IMR-90 (cell line): ENCODE measurements around the gene SYNPO2. TPM values are rescaled to one million over a fixed set of nuclear protein-coding genes. Genes with fewer than 3 reads are reported as not detected.

Experiments used
- ATAC-seq: fragments of 200-7000 bp; cut with Tn5 transposase; 2 replicates; pipeline ENCODE4 v1.9.1; 2020; ENCODE audit warnings: low read depth, mild to moderate bottlenecking, moderate library complexity
- BruUV-seq: library from RNA; stranded (reverse); fragments of 400-500 nt; replicated peaks from 2 replicates; lab custom pipeline; 2021; lab: Mats Ljungman, UMichigan
- CTCF ChIA-PET: fragments of 300-600 bp; formaldehyde crosslinking; extraction: SDS; loops from one replicate; lab custom pipeline; 2021; ENCODE audit warnings: antibody characterized with exemption; lab: Yijun Ruan, JAX
- POLR2A ChIA-PET: fragments of 300-600 bp; sonication (Branson Sonifier 250); formaldehyde crosslinking; loops from one replicate; lab custom pipeline; 2022; ENCODE audit warnings: antibody characterized with exemption; ENCODE audit not compliant: unreplicated experiment; lab: Charles Lee
- DNase-seq: peaks from one replicate; pipeline ENCODE4 v3.0.0; 2013
- H2AFZ ChIP-seq: replicated peaks from 2 replicates; pipeline ENCODE3; 2013; ENCODE audit warnings: low read length, mild to moderate bottlenecking; ENCODE audit not compliant: poor library complexity
- H2AK5ac ChIP-seq: 2 replicates; pipeline ENCODE4 v1.6.1; 2013; ENCODE audit warnings: low read depth, low read length, inconsistent platforms
- H2AK9ac ChIP-seq: replicated peaks from 2 replicates; pipeline ENCODE3; 2013; ENCODE audit warnings: mild to moderate bottlenecking, low read depth, low read length, moderate library complexity; ENCODE audit not compliant: poor library complexity
- H2BK120ac ChIP-seq: 2 replicates; pipeline ENCODE4 v1.6.1; 2013; ENCODE audit warnings: low read depth, low read length, inconsistent platforms
- H2BK15ac ChIP-seq: 3 replicates; pipeline ENCODE4 v1.6.1; 2013; ENCODE audit warnings: low read depth, low read length, inconsistent platforms
- H2BK20ac ChIP-seq: 2 replicates; pipeline ENCODE4 v1.6.1; 2013; ENCODE audit warnings: low read depth, mild to moderate bottlenecking, inconsistent platforms, low read length, moderate library complexity
- H2BK5ac ChIP-seq: 2 replicates; pipeline ENCODE4 v1.6.1; 2013; ENCODE audit warnings: mild to moderate bottlenecking, low read depth, low read length, inconsistent platforms; ENCODE audit not compliant: poor library complexity, severe bottlenecking
- H3K14ac ChIP-seq: replicated peaks from 2 replicates; pipeline ENCODE4 v1.6.1; 2013; ENCODE audit warnings: low read depth, low read length, inconsistent platforms
- H3K18ac ChIP-seq: 2 replicates; pipeline ENCODE4 v1.6.1; 2013; ENCODE audit warnings: low read depth, low read length, control low read depth
- H3K23ac ChIP-seq: 2 replicates; pipeline ENCODE4 v1.6.1; 2013; ENCODE audit warnings: low read depth, low read length, inconsistent platforms
- H3K27ac ChIP-seq: 2 replicates; pipeline ENCODE4 v1.5.1; 2013; ENCODE audit warnings: mild to moderate bottlenecking, control low read depth, low read length; ENCODE audit not compliant: insufficient read depth
- H3K27me3 ChIP-seq: 2 replicates; pipeline ENCODE4 v1.6.1; 2013; ENCODE audit warnings: low read length; ENCODE audit not compliant: control insufficient read depth, insufficient read depth
- H3K36me3 ChIP-seq: 2 replicates; pipeline ENCODE4 v1.6.1; 2013; ENCODE audit warnings: low read length, mixed read lengths; ENCODE audit not compliant: control insufficient read depth, insufficient read depth
- H3K4ac ChIP-seq: 2 replicates; pipeline ENCODE4 v1.6.1; 2013; ENCODE audit warnings: low read depth, low read length, inconsistent platforms
- H3K4me1 ChIP-seq: 2 replicates; pipeline ENCODE4 v1.6.1; 2013; ENCODE audit warnings: low read length, mixed read lengths; ENCODE audit not compliant: control insufficient read depth, insufficient read depth
- H3K4me2 ChIP-seq: 2 replicates; pipeline ENCODE4 v1.6.1; 2013; ENCODE audit warnings: low read depth, mild to moderate bottlenecking, control low read depth, low read length, moderate library complexity
- H3K4me3 ChIP-seq: 2 replicates; pipeline ENCODE4 v1.5.1; 2013; ENCODE audit warnings: low read depth, mild to moderate bottlenecking, control low read depth, low read length, moderate library complexity; ENCODE audit not compliant: insufficient read depth
- H3K56ac ChIP-seq: 2 replicates; pipeline ENCODE4 v1.6.1; 2013; ENCODE audit warnings: low read length, inconsistent platforms; ENCODE audit not compliant: insufficient read depth; ENCODE audit errors: extremely low read depth
- H3K79me1 ChIP-seq, 2 experiments: 2 replicates each; pipeline ENCODE4 v1.6.1; 2013; ENCODE audit warnings: low read length in 2 of 2, inconsistent platforms in 1 of 2, low read depth in 1 of 2
- H3K9ac ChIP-seq: 2 replicates; pipeline ENCODE4 v1.6.1; 2013; ENCODE audit warnings: low read depth, low read length, control low read depth
- H3K9me1 ChIP-seq: 2 replicates; pipeline ENCODE4 v1.6.1; 2013; ENCODE audit warnings: low read length, inconsistent platforms; ENCODE audit not compliant: insufficient read depth
- H3K9me3 ChIP-seq: 2 replicates; pipeline ENCODE4 v1.6.1; 2013; ENCODE audit warnings: low read length; ENCODE audit not compliant: control insufficient read depth, insufficient read depth
- H4K20me1 ChIP-seq: 2 replicates; pipeline ENCODE4 v1.6.1; 2013; ENCODE audit warnings: low read length, inconsistent platforms; ENCODE audit not compliant: insufficient read depth
- H4K5ac ChIP-seq: 2 replicates; pipeline ENCODE4 v1.6.1; 2013; ENCODE audit warnings: mild to moderate bottlenecking, low read depth, low read length, control low read depth
- H4K8ac ChIP-seq, 2 experiments: 2 replicates each; pipeline ENCODE4 v1.6.1; 2013; ENCODE audit warnings: low read depth in 2 of 2, low read length in 2 of 2, control low read depth in 1 of 2, inconsistent platforms in 1 of 2
- H4K91ac ChIP-seq: 2 replicates; pipeline ENCODE4 v1.6.1; 2013; ENCODE audit warnings: low read depth, low read length, inconsistent platforms; ENCODE audit not compliant: insufficient read depth
- CEBPB ChIP-seq: IDR thresholded peaks from 2 replicates; pipeline ENCODE4 v1.6.1; 2012; ENCODE audit warnings: low read depth, low read length, improper control_type of control experiment
- CHD1 ChIP-seq: IDR thresholded peaks from 2 replicates; pipeline ENCODE4 v1.6.1; 2012; ENCODE audit warnings: low read depth, low read length, improper control_type of control experiment
- FOS ChIP-seq: fragments of 150-350 bp; IDR thresholded peaks from 2 replicates; pipeline ENCODE4 v1.6.1; 2016; ENCODE audit warnings: low read depth, low read length
- MAFK ChIP-seq: IDR thresholded peaks from 2 replicates; pipeline ENCODE4 v1.6.1; 2012; ENCODE audit warnings: low read depth, low read length, improper control_type of control experiment
- MAZ ChIP-seq: IDR thresholded peaks from 2 replicates; pipeline ENCODE4 v1.6.1; 2012; ENCODE audit warnings: low read depth, mild to moderate bottlenecking, low read length, improper control_type of control experiment, moderate library complexity, borderline replicate concordance
- POLR2A ChIP-seq: IDR thresholded peaks from 2 replicates; pipeline ENCODE4 v1.6.1; 2012; ENCODE audit warnings: mild to moderate bottlenecking, low read depth, low read length
- RFX5 ChIP-seq: IDR thresholded peaks from 2 replicates; pipeline ENCODE4 v1.8.0; 2012; ENCODE audit warnings: low read depth, mild to moderate bottlenecking, low read length, moderate library complexity
- WGBS, 2 experiments: methylation state at CpG; one replicate each; pipeline versions ENCODE4 v1.1.5 to v1.1.7; 2013; ENCODE audit warnings: missing lambda C conversion rate in 2 of 2; ENCODE audit not compliant: insufficient read length in 1 of 2; ENCODE audit errors: extremely low coverage in 2 of 2; 5-methylcytosine and 5-hydroxymethylcytosine counted together
- dilution Hi-C: fragments of 300-500 bp; cut with HindIII; formaldehyde crosslinking; loops from one replicate; pipeline ENCODE4 v1.14.3; 2018; ENCODE audit warnings: low sequenced_read_pairs; ENCODE audit not compliant: unreplicated experiment
- in situ Hi-C: fragments of 300-500 bp; cut with MboI; formaldehyde crosslinking; loops from 3 replicates; pipeline ENCODE4 v1.14.3; 2019; ENCODE audit warnings: low sequenced_read_pairs, inconsistent platforms, mixed read lengths
- intact Hi-C: fragments of 100-400 bp; cut with micrococcal nuclease; formaldehyde crosslinking; loops from 2 replicates; pipeline ENCODE4 v1.10.0; 2022
- polyA plus RNA-seq, 3 experiments: library from polyadenylated mRNA; depleted of rRNA; stranded (reverse); fragments of >200 nt; gene quantifications; 2 replicates each; pipeline ENCODE4 v1.2.3, GENCODE V29; 2012; ENCODE audit warnings: low replicate concordance in 1 of 3
- total RNA-seq: library from RNA; depleted of rRNA; stranded (reverse); fragments of >200 nt; gene quantifications from 2 replicates; pipeline ENCODE4 v1.2.3, GENCODE V29; 2012

The SYNPO2 gene
- total and polyA plus RNA-seq, 2 of the 4 experiments (the other 2 are of a cell fraction) = 0.99 to 1.8 TPM

GRCh38 chr4:118989098-118990080, 100.7 kb downstream of the SYNPO2 start:
- Histone ChIP-seq H3K18ac (peak overlapping the region; percentile 99), H4K8ac (peak overlapping the region; percentile 95 to 97), H2BK5ac (peak overlapping the region; percentile 94), H4K20me1 (no peaks in the 10 kb centered on the region), H2AK9ac (peak overlapping the region; percentile 45), H3K23ac (peak overlapping the region; percentile 92), H4K91ac (peak overlapping the region; percentile 97), H3K4me1 (peaks cover 26% of the 10 kb centered on the region), H3K4me3 (no peak overlapping the region), H3K79me1 (no peaks in the 10 kb centered on the region), H2BK120ac (peak overlapping the region; percentile 97), H3K9me3 (no peaks in the 10 kb centered on the region), H3K36me3 (no peaks in the 10 kb centered on the region), H2AFZ (peak overlapping the region; percentile 37), H2AK5ac (peak overlapping the region; percentile 98), H3K14ac (peak overlapping the region; percentile 90), H3K27ac (peak overlapping the region; percentile 99), H3K4me2 (peak overlapping the region; percentile 37; the same call in 1 of the 2 replicates), H4K5ac (peak overlapping the region; percentile 99), H3K4ac (peak overlapping the region; percentile 95), H3K56ac (peak overlapping the region; percentile 97), H3K9me1 (0 out of 2 replicates have a peak, but pooled peaks cover 3% of the 10 kb centered on the region), H3K27me3 (no peaks in the 10 kb centered on the region), H2BK15ac (peak overlapping the region; percentile 84), H2BK20ac (peak overlapping the region; percentile 98), H3K9ac (peak overlapping the region; percentile 85)
- ChIA-PET CTCF (interaction anchor here (1.0 to 1.2 kb wide), 2 partner anchors 10 to 20 kb away, joined by 3 to 4 read pairs; no protein-coding TSS in a partner anchor), POLR2A (interaction anchor here (0.7 to 1.9 kb wide), 5 partner anchors 27 to 311 kb away, joined by 4 to 13 read pairs (median 5); partner anchors contain the start of gene USP53)
- dilution Hi-C loops = no loop called here
- peak; percentile 96 for DNase-seq
- in situ Hi-C loops = loop anchor here (5.0 to 10.0 kb wide), 4 partner anchors 38 to 505 kb away; partner anchors contain the start of gene USP53
- TF ChIP-seq CHD1 (no peak), MAZ (no peak), POLR2A (no peak), CEBPB (peak; percentile 83), FOS (peak; percentile 77), MAFK (no peak), RFX5 (no peak)
- ATAC-seq = peak; percentile 63
- intact Hi-C loops = loop anchor here (1.0 to 2.0 kb wide), 2 partner anchors 37 to 52 kb away; no protein-coding TSS in a partner anchor
- BruUV-seq = TSS peak; percentile 89
- 44% methylated on average over 1 of the region's 7 CpGs; no CpG with 5 or more reads in 1 of the 2 experiments for WGBS, 2 experiments
